HG03571 (cell line): ENCODE results near the gene DDX41.
A peak's percentile ranks its signal among the peaks of the same experiment; 100 is the strongest.
"Not testable (repeated sequence)": the region's sequence is repeated elsewhere in the genome, so short reads cannot be mapped to it uniquely, and the experiment has no call there.

Experiments used
- ATAC-seq: cut with Tn5 transposase; IDR thresholded peaks from one replicate; pipeline ENCODE4 v1.9.1; 2021; ENCODE audit not compliant: unreplicated experiment

The DDX41 gene

GRCh38 chr5:177486256-177486655 lies 30.5 kb downstream of the DDX41 start:
- ATAC-seq, result no peak

GRCh38 chr5:177485753-177486152 lies 31.0 kb downstream of the DDX41 start:
- ATAC-seq, result not testable (repeated sequence)

- no peak for ATAC-seq
These were observed 31.7 kb downstream of the DDX41 start for GRCh38 chr5:177484902-177485549.

GRCh38 chr5:177483994-177484901 lies 32.5 kb downstream of the DDX41 start:
- no peak for ATAC-seq

GRCh38 chr5:177483042-177483441 lies 33.7 kb downstream of the DDX41 start:
- no peak for ATAC-seq

- ATAC-seq, result no peak
These were observed 34.4 kb downstream of the DDX41 start for GRCh38 chr5:177482359-177482795.

- no peak for ATAC-seq
These were observed 37.0 kb downstream of the DDX41 start for GRCh38 chr5:177479774-177480173.

GRCh38 chr5:177478711-177479646 lies 37.8 kb downstream of the DDX41 start:
- ATAC-seq, result no peak

GRCh38 chr5:177477701-177478477 lies 38.9 kb downstream of the DDX41 start:
- ATAC-seq, result no peak

GRCh38 chr5:177476531-177477233 lies 40.1 kb downstream of the DDX41 start:
- ATAC-seq, result no peak

- no peak for ATAC-seq
These were observed 41.0 kb downstream of the DDX41 start for GRCh38 chr5:177475563-177476427.

- no peak for ATAC-seq
These were observed 41.8 kb downstream of the DDX41 start for GRCh38 chr5:177474846-177475562.

GRCh38 chr5:177474002-177474476 lies 42.7 kb downstream of the DDX41 start:
- ATAC-seq, result no peak

GRCh38 chr5:177473443-177474001 lies 43.2 kb downstream of the DDX41 start, which contains the start of gene DBN1:
DBN1 (minus strand) TSS chr5:177473634; CDS start chr5:177473521, 113 bp downstream.
- ATAC-seq, result no peak

- peak; percentile 47 for ATAC-seq
These were observed 44.0 kb downstream of the DDX41 start for GRCh38 chr5:177472460-177473442.

GRCh38 chr5:177471610-177472356 lies 45.0 kb downstream of the DDX41 start:
- ATAC-seq, result no peak
